Esophagus muscularis mucosa (tissue), 4 donors: ENCODE results near the gene THRA. TPM values are rescaled to one million over a fixed set of nuclear protein-coding genes. Genes with fewer than 3 reads are reported as not detected.

Experiments used
- DNase-seq: peaks from one replicate; pipeline ENCODE4 v3.0.0-alpha.2; 2017; ENCODE audit errors: extremely low spot score
- H3K27ac ChIP-seq, 4 donors: fragments of 200-600 bp; sonication (generic); replicated peaks in 1 of 4; 1 replicate in 3 of 4; 2 replicates in 1 of 4; pipeline ENCODE4 v1.5.1; 2016 to 2019; ENCODE audit warnings: mild to moderate bottlenecking in 1 of 4
- H3K27me3 ChIP-seq, 4 donors: fragments of 200-600 bp; sonication (generic); one replicate each; pipeline versions ENCODE4 v1.5.1 to v1.6.0; 2016 to 2019
- H3K36me3 ChIP-seq, 4 donors: fragments of 200-600 bp; sonication (generic); one replicate each; pipeline ENCODE4 v1.5.1; 2016 to 2019
- H3K4me1 ChIP-seq, 4 donors: fragments of 200-600 bp; sonication (generic); one replicate each; pipeline ENCODE4 v1.5.1; 2016 to 2019
- H3K4me3 ChIP-seq, 4 donors: fragments of 200-600 bp; sonication (generic); 1 replicate in 2 of 4; 2 replicates in 2 of 4; pipeline ENCODE4 v1.5.1; 2016 to 2019; ENCODE audit warnings: mild to moderate bottlenecking in 4 of 4, moderate library complexity in 1 of 4
- H3K9me3 ChIP-seq, 4 donors: fragments of 200-600 bp; sonication (generic); 1 replicate in 3 of 4; 2 replicates in 1 of 4; pipeline ENCODE4 v1.5.1; 2016 to 2019
- CTCF ChIP-seq, 3 experiments: fragments of 200-600 bp in 2 of 3; fragments of 450-650 bp in 1 of 3; sonication (generic) in 2 of 3; IDR thresholded peaks; one replicate each; pipeline ENCODE4 v1.5.1; 2017 to 2019; ENCODE audit warnings: antibody characterized with exemption in 3 of 3, mild to moderate bottlenecking in 2 of 3, moderate library complexity in 1 of 3
- EP300 ChIP-seq: sonication (generic); formaldehyde crosslinking; IDR thresholded peaks from one replicate; pipeline ENCODE4 v1.6.1; 2017; ENCODE audit warnings: antibody characterized with exemption
- POLR2A ChIP-seq: fragments of 450-650 bp; IDR thresholded peaks from one replicate; pipeline ENCODE4 v1.6.1; 2017; ENCODE audit warnings: antibody characterized with exemption, moderate library complexity, mild to moderate bottlenecking, low read depth
- POLR2AphosphoS5 ChIP-seq, 2 donors: sonication (generic); formaldehyde crosslinking; IDR thresholded peaks; one replicate each; pipeline ENCODE4 v1.6.1; 2017; ENCODE audit warnings: antibody characterized with exemption in 2 of 2
- WGBS: methylation state at CpG from one replicate; pipeline ENCODE4 v1.1.5; 2018; 5-methylcytosine and 5-hydroxymethylcytosine counted together
- intact Hi-C: fragments of 100-400 bp; cut with DNase I; formaldehyde crosslinking; loops from one replicate; pipeline ENCODE4 v1.15.1; 2023
- total RNA-seq, 4 donors: library from RNA; depleted of rRNA; stranded (reverse); fragments of >200 nt; gene quantifications; one replicate each; pipeline versions ENCODE4 v1.1.0 to v1.2.1, GENCODE V29; 2016

The THRA gene
- total RNA-seq, 4 donors from 2014 or later = 69.7 to 112 (median 85.2) TPM

DNA sequence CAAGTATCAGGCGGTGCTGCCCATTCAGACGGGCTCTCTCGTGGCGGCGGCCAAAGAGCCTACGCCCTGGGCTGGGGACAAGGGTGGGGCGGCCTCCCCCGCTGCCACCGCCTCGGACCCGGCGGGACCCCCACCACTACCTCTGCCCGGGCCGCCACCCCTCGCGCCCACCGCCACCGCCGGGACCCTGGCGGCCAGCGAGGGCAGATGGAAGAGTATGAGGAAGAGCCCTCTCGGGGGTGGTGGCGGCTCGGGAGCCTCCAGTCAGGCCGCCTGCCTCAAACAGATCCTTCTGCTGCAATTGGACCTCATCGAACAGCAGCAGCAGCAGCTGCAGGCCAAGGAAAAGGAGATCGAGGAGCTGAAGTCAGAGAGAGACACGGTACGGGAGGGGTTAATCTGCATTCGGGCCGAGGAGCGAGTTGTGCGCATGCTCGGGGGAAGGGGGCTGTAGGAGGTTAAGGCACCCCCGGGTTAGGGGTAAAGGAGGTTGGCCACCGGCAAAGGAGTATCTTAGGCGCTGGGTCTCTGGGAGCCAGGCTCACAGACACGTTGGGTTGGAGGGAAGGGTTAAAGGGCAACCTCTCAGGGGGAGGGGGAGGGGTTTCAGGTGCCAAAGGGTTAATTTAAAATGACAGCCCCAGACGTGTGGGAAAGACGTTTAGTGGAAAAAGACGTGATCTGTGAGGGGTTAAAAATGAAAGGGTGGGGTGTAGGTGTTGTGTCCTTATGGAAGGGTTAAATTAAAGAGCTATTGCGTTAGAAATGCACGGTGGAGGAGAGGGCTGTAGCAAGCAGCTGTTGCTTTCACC lies 60.4 kb downstream of the THRA start:
- 2% methylated on average over 33 of the region's 43 CpGs for WGBS

DNA sequence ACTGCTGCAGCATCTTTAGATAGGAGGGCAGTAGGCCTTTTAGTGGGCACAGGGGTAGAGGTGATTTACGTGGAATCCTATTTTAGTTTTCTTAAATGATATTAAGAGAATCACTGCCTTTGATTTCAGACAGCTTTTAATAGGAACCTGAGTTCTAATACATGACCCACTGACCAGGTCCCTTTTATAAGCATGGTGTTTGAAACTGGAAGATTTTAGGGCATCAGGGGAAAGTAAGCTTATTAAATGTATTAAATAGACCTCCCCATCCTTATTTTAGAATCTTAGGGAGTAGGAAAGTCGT lies 61.0 kb downstream of the THRA start:
- H3K9me3 ChIP-seq = no peaks in the 10 kb centered on the region
- intact Hi-C loops = loop anchor here (2.0 kb wide), 1 partner anchor 41 kb away; no protein-coding TSS in a partner anchor
- H3K27ac ChIP-seq = peak overlapping the region; percentile 97 to 99 (median 98)
- no peak for TF ChIP-seq POLR2AphosphoS5 (IDR thresholded peaks at IDR 0.05)
- no peak for TF ChIP-seq EP300
- TF ChIP-seq CTCF (IDR thresholded peaks at IDR 0.05) = no peak
- TF ChIP-seq POLR2A = no peak
- H3K4me1 ChIP-seq = peaks cover 19 to 50% (median 42%) of the 10 kb centered on the region in 4 donors
- H3K27me3 ChIP-seq = no peaks in the 10 kb centered on the region
- no peak for DNase-seq
- H3K4me3 ChIP-seq = peak overlapping the region; percentile 80 to 100 (median 97)
- 0% methylated on average over 2 of the region's 2 CpGs for WGBS
- peaks cover 28 to 31% (median 30%) of the 10 kb centered on the region in 4 donors for H3K36me3 ChIP-seq

More for the DNA sequence above, 60.4 kb downstream of the THRA start:
- Histone ChIP-seq H3K4me3 (peak overlapping the region; percentile 80 to 100 (median 97)), H3K4me1 (peaks cover 19 to 50% (median 42%) of the 10 kb centered on the region in 4 donors), H3K36me3 (peaks cover 23 to 25% (median 24%) of the 10 kb centered on the region in 4 donors), H3K9me3 (no peaks in the 10 kb centered on the region), H3K27ac (peak overlapping the region; percentile 97 to 99 (median 98)), H3K27me3 (no peaks in the 10 kb centered on the region)
- TF ChIP-seq CTCF (IDR thresholded peaks at IDR 0.05) = no peak
- peak; percentile 3 to 28 for TF ChIP-seq POLR2AphosphoS5 (IDR thresholded peaks at IDR 0.05)
- peak; percentile 8 for TF ChIP-seq POLR2A
- no peak for DNase-seq
- intact Hi-C loops = loop anchor here (2.0 kb wide), 1 partner anchor 42 kb away; no protein-coding TSS in a partner anchor

DNA sequence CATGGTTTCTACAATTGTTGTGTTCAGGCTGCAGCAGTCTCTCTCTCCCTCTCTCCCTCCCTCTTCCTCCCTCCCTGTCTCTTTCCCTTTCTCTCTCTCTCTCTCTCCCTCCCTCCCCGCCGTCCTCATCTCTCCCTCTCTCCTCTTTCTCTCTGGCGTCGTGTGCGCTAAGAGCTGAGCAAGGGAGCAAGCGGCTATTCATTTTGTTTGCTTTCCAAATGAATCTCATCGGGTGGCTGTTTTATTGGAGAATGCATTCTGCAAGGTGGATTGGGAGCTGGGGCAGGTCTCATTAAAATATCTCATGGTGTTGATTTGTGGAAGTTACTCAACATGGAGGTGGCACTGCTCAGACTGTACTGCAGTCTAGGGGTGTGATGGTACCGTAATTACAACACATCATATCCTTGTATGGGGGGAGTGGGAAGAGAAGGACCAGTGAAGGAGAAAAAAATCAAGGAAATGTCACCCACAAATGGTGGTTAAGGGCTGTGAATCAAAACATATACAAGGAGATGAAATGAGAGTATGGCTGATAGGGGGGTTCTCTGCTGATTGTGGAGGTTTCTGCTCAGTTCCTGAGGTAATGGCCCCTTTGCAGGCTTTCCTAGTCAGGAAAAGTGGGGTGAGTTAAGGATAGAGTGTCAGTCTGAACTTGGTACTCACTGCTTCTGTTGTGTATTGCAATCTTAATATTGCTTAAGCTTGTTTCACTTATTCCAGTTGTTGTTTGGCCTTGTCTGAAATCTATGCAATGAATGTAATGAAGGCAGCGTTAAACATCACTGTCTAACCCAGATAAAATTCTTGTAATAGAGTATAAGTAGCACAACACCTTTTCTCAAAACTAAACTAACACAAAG lies 61.7 kb downstream of the THRA start:
- peak overlapping the region; percentile 97 to 99 (median 98) for H3K27ac ChIP-seq
- 5% methylated on average over 9 of the region's 9 CpGs for WGBS
- peak overlapping the region; percentile 80 to 100 (median 97) for H3K4me3 ChIP-seq
- H3K27me3 ChIP-seq = no peaks in the 10 kb centered on the region
- H3K36me3 ChIP-seq = peaks cover 36 to 38% (median 37%) of the 10 kb centered on the region in 4 donors
- DNase-seq = no peak
- peaks cover 19 to 50% (median 41%) of the 10 kb centered on the region in 4 donors for H3K4me1 ChIP-seq
- H3K9me3 ChIP-seq = no peaks in the 10 kb centered on the region
- TF ChIP-seq CTCF (IDR thresholded peaks at IDR 0.05) (no peak), POLR2A (no peak), POLR2AphosphoS5 (IDR thresholded peaks at IDR 0.05) (no peak), EP300 (no peak)
- intact Hi-C loops = no loop called here

DNA sequence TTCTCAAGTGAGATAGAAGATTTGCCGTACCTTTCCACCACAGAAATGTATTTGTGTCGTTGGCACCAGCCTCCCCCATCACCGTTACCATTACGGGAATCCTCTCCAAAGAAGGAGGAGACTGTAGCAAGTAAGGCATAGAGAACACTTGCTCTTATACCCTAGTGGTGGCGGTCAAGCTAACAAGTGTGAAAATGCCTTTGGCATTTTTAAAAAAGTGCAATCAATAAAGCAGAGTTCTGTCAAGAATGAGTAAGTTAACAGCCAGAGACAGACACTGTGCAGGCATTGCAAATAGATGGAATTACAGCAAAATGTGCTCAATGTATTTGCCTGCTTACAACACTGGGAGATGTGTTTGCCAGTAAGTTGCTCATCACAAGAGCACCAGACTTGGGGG lies 66.7 kb downstream of the THRA start:
- Histone ChIP-seq H3K27me3 (no peaks in the 10 kb centered on the region), H3K27ac (no peak overlapping the region), H3K9me3 (no peaks in the 10 kb centered on the region), H3K4me1 (peaks cover 4 to 26% (median 19%) of the 10 kb centered on the region in 4 donors), H3K4me3 (no peak overlapping the region), H3K36me3 (peaks cover 74 to 88% (median 87%) of the 10 kb centered on the region in 4 donors)
- TF ChIP-seq POLR2A (no peak), CTCF (IDR thresholded peaks at IDR 0.05) (no peak), EP300 (no peak), POLR2AphosphoS5 (IDR thresholded peaks at IDR 0.05) (no peak)
- WGBS = 78% methylated on average over 5 of the region's 5 CpGs
- DNase-seq = no peak
- intact Hi-C loops = no loop called here
